ENCODE measurements around the gene SMG9.

Gene SMG9

DNA sequence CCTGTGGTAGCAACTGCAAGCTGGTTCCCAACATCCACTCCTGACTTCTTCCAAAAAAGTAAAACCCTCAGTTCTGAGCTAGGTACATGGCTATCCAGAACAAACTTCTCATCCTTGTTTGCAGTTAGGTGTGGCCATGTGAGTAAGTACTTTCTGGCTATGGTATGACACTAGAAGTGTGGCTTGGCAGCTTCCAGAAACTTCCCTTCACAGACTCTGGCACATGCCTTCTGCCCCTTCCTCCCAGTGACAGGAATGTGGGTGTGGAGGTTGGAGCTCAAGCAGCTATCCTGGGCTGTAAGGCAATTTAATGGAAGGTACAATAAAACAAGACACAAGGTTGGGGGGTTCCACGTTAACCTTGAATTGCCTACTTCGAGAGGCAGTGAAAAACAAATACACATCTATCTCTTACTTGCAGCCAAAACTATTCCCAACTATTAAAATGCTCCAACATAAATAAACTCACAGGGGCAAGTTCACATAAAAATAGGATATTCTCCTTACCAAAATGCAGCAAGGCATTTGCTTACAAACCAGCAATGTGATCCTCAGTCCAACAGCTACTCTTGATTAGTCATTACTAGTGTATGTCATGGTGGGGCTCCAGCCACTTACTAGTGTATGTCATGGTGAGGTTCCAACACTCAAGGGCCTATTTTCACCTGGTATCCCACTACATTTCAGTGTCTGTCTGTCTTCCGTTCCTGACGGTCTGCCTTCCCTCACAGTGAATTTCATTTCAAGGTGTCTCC is 3.1 kb downstream of the SMG9 start:
- no peak for FAIRE-seq

DNA sequence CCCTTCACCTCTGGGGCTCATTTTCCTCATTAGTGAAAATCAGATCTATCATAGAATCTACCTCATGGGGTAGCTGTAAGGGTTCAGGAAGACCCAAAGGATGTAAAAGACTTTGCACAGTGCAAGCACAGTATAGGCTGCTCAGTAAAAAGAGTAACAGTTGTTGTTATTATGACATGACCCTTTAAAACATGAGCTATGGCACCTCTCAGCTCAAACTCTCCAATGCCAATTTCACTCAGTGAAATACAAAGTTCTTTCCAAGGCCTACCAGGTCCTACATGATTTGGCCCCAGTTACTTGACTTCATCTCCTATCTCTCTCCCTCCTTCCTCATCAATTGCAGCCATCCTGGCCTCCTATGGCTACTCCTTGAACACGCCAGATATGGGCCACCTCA is 4.9 kb downstream of the SMG9 start:
- FAIRE-seq = no peak

DNA sequence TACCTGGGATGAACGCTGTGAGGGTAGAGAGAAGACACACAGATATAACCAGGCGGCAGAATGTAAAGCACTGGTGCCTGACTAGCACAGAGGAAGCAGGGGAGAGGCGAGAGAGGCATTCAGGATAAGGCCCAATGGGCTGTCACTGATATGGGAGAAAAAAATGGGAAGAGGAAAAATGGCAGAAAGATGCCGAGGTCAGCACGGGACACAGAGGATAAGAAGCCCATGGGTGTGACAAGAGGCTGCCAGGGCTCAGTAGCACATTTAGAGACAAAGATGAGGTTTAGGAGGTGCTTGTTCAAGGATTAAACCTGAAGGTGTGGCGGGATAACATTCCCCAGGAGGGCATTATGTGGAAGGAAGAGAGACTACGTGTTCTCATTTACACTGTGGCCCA is 5.6 kb downstream of the SMG9 start:
- no peak for FAIRE-seq

DNA sequence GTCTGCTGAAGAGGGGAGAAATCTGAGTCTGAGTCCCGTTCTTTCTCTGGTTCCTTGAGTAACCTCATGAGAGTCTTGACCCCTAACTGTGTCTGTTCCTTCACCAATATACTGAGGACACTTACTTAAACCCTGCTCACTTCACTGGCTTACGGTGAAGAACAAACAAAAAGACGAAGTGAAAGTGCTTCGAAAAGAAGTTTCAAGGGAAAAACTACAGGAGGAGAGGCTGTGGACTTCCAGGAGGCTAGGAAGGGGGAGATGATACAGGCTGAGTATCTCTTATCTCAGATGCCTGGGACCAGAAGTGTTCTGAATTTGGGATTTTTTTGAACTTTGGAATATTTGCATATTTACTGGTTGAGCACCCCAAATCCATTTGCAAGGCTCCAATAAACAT is 6.1 kb downstream of the SMG9 start:
- FAIRE-seq = no peak

DNA sequence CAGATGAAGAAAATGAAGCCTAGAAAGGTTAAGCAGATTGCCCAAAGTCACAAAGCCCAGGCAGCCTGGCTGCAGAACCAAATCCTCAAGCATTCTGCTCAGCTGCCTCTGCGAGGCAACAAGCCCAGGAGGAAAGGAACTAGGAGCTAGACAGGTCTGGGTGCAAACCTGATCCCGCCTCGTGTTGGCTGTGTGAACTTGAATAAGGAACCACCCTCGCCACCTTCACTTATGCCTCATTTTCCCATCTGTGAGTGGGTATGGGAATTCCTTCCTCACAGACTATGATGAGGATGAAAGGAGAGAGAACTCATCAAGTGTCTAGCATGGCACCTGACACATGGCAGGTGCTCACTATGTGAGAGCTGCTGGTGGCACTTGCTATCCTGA is 6.6 kb downstream of the SMG9 start:
- no peak for FAIRE-seq

DNA sequence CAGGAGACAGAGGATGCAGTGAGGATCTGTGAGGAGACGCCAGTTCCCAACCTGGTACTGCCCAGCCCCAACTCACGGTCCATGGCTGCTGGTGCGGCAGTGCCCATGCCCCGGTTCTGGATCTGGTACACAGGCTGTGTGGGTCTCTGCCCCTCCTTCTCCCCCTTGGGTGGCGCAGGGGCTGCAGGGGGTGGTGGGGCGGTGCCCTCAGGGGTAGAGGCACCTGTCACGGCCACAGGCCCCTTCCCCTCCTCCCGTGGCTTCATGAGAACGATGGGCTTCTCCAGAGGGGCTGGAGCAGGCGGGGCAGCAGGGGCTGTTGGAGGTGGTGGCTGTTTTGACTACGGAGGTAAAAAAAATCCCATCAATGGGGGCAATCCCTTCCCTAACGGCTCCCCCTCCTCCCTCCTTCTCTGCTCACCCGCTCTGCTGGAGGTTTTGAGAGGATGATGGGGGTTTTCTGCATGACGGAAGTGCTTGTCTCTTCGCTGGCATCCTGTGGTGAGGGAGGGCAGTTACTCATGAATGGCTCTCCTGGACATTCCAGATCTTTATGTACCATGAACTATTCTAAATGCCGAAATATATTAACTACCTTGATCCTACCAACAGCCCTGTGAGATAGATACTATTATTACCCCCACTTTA is 7.1 kb downstream of the SMG9 start:
- no peak for FAIRE-seq

DNA sequence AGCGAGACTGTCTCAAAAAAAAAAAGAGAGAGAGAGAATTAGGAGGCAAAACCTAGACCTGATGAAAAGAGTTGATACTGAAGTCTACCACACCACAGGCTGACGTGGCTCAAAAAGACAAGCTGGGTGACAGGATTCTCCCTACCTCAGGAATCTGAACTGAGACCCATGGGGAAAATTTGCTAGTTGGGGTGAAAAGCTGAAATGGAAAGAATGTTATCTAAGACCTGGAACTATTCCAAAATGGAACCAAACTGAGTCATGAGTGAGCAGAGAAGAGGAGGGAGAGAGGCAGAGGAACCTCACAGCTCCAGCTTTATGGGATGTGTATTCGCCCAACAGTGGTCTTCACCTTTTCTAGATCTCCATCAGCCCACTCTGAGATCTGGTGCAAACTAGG is 11.7 kb downstream of the SMG9 start:
- no peak for FAIRE-seq

DNA sequence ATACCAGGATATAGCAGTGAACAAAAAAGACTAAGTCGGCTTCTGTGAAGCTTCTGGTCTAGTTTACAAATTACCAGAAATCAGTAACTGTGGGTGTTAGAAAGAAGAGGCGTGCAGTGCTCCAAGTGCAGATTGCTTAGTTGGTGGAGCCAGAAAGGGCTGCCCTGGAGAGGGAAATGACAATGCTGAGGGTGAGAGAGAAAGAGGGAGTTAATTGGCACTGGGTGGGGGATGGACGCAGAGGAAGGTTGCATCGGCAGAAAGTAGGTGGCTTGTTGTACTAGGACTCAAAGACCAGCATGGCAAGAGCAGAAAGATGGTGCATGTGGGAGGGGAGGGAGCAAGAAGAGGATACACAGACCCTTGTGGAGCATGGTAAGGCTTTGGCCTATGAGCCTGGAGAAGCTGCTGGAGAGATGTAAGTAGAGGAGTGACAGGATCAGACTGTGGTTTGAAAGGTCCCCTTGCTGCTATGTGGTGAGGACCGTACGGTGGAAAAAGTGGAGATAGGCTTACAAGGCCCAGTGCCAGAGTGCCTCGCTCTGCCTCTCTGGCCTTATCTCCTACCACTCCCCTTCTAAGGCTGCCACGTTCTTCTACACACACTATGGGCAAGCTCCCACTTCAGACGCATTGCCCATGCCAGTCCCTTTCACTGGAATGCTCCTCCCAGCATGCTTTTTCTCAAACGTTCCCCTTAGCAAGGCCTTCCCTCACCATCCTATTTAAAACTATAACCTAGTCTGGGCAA is 13.5 kb downstream of the SMG9 start:
- FAIRE-seq = no peak

DNA sequence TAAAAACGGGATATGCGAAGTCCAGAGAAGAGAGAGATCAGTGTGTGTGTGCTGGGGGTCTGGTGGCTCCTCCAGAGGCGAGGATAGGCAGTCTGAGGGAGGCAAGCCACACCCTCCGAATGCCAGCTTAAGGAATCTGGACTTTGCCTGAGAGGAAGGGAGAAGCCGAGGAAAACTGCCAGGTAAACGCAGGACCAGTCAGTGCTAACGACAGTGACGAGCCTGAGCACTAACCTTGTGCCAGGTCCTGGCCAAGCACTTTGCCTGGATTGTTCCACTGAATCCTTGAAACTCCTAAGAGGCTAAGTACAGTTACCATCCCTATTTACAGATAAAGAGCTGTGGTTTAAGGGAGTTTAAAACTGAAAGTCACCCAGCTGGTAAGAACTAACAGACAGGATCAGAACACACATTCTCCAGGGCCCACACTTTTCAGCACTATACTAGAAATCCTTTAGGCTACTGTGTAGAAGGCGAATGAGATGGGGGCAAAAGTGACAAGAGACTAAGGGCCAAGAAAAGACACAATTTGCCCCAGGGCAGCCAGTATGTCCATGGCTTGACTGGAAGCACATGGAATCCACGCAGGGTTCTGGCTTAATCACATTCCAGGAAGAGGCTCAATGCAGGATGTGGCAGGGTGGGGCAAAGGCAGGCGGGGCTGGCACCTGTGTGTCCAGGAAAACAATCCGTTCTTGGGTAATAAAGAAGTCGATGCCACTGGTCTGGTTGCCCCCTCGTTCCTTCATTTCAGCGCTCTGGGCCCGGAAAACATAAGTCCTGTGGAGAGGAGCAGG is 15.1 kb downstream of the SMG9 start:
- FAIRE-seq = no peak

DNA sequence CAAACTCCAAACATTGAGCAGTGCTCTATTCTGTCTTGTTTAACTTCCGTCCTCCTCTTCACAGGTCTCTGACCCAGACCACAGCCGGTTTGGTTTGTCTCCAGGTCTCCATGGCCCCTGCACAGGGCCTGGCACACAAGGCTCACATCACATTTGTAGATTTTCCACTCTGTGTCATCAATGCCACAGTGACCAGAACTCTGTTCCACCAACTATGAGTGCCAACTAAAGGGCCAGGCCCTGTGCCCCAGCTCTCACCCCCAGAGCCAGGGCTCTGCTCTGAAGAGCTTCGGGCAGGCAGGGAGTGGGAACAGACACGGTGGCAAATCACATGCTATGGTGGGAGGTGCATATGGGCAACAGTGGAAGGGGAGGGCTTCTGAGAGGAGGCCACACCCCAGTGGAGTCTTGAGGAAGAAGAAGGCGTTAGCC is 16.0 kb downstream of the SMG9 start:
- FAIRE-seq = no peak

DNA sequence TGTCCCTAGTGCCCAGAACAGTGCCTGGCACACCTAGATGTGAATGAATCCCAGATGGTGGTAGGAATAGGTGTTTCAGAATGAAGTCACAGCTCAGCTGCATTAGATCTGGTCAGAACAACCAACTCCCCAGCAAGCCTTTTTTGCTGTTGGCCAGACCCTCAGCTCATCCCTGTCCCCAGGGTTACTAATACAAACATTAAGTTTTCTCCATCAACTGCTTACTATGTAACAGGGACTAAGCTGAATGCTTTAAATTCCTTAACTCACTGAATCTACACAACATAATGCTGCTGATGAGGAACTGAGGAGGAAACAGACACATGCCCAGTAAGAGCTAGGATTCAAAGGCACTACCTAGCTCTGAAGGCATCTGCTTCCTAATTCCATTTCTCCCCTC is 18.8 kb downstream of the SMG9 start:
- FAIRE-seq = no peak

DNA sequence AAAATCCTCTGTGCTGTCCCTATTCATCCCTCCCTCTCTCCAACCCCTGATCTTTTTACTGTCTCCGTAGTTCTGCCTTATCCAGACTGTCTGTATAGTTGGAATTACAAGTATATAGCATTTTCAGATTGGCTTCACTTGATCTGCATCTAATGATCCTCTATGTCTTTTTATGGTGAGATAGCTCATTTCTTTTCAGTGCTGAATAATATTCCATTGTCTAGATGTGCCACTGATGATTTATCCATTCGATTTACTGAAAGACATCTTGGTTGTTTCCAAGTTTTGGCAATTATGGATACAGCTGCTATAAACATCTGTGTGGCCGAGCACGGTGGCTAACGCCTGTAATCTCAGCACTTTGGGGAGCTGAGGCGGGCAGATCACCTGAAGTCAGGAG is 19.7 kb downstream of the SMG9 start:
- no peak for FAIRE-seq

DNA sequence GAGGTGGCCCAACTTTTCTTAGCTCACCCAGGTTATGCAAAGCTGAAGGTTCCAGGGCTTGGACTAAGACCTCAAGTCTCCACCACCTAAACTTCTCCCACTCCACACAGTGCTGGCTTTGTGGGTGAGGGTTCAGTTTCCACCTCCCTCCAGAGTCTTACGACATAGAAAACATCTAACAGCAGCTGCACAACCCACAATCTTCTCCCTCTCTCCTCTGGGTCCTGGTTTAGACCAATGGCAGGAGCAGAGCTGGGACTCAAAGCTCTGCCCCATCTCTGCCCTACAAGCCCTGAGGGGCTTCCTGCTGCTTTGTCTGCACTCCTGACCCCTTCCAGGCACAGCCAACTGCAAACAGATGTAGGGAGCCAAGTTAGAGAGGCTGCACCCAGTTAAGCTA is 22.9 kb downstream of the SMG9 start:
- FAIRE-seq = no peak

DNA sequence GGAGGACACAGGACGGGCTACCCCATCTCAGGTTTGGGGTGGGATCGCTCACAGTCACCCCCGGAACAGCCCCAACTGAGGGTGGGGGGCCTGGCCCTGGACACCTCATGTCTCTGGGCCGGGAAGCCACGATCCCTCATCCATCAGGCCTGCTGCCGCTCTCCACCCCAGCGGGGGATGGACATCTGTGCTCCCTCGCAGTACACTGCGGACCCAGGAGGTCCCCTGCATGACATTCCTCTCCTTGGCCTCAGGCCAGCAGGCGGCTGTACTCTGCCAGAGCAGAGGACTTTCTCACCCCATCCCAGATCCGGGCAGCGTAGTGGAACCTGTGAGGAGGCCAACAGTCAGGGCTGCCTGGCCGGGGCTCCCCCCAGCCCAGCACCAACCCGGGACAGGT is 23.4 kb downstream of the SMG9 start:
- FAIRE-seq = no peak

DNA sequence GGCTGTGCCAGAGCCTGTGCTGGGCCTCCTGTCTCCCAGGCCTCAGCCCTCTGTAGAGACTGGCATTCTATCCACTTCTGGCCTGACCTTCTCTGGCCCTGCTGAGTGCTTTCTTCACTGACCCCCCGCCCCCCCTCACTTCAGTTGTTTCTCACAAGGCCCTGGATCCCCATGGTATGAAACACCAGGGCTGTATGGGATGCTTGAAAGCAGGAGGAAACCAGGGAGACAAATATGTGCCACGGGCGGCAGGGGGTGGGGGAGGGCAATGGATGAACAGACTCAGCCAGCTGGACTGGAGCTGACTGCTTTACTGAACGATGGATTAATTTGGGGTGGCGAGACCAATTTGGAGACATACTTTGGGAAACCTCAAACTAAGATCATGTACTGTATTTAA is 24.8 kb downstream of the SMG9 start:
- FAIRE-seq = no peak

DNA sequence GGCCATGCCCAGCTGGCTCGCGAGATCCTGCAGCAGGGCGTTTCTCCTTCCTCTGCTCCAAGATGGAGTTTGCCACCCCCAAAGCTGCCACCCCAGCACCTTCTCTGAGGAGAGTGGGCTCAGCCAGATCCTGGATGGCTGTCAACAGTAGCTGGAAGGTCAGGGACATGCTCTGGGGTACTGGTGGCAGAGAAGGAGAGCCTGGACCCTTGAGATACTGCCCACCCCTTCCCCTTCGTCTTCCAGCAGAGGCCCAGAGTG is 27.2 kb downstream of the SMG9 start:
- no peak for FAIRE-seq

DNA sequence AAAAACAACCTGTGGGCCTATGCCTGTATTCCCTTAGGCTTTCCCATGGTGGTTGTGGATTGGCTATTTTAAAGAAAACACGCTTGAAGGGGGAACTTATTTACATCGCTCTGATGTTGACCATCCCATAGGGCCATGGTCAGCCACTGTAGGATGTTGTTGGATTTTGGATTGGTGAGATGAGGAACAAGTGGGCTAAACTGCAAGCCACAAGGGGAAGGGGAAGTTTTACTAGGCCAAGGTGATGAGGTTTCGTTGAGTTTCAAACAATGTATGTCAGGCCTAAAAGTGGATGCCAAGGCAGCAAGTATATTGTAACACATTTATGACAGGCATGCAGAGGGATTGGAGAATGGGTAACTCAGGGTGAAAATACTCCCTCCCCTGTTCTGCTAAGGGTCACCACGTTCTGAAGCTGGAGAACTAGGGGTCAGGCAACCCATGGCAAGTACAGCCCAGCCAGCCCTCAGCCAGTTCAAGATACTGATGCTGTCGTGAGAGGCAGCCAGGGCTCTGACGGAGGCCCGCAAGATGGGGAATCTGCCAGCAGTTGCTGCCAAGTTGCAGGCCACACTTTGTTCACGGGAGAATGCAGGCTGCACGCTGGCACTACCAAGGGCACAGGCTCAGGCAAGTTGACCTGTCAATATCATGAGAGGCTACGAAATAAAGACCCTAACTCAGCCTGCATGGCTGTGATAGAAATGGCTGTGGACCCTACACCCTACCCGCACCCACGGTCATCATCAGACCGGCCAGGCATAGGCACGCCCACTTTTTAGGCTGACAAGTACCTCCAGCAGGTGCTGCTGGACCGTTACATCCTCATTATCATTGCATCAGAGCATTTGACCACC is 27.8 kb downstream of the SMG9 start:
- FAIRE-seq = no peak

DNA sequence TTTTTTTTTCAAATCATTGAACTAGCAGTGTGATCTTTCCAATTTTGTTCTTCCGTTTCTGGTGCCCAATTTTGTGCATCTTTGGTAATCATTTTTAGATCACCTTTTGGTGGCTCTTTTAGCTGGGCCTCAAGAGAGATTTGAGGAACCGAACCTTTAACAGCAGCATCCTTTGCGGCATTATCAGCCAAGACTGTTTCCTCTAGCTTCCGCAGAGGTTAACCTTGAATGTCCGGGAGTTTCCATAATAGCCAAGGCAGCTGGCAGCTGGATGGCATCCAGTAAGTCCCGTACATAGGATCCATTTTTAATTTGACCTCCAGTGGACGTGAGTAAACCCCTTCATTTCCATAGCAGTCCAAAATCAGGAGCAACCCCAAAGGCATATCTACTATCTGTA is 29.3 kb downstream of the SMG9 start:
- FAIRE-seq = no peak

DNA sequence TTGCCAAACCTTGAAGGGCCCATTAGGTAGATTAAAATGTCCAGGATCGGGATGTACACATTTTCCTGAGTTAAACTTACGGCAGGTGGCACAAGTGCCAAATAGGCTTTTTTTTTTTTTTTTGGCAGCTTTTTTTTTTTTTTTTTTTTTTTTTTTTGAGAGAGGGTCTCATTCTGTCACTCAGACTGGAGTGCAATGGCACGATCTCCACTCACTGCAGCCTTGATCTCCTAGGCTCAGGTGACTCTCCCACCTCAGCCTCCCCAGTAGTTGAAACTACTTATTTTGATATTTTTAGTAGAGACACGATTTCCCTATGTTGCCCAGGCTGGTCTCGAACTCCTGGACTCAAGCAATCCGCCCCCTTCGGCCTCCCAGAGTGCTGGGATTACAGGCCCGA is 29.9 kb downstream of the SMG9 start:
- FAIRE-seq = no peak

DNA sequence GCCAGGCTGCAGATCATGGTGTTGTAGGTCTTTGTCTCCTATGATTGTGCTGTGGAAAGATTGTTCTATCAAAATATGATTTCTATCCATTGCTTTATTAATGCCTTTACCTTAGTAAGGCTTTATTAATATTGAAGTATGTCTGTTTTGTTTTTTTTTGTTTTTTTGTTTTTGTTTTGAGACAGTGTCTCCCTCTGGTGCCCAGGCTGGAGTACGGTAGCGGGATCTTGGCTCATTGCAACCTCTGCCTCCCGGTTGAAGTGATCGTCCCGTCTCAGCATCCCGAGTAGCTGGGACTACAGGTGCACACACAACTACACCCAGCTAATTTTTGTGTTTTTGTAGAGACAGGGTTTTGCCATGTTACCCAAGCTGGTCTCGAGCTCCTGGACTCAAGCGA is 31.2 kb downstream of the SMG9 start:
- no peak for FAIRE-seq

DNA sequence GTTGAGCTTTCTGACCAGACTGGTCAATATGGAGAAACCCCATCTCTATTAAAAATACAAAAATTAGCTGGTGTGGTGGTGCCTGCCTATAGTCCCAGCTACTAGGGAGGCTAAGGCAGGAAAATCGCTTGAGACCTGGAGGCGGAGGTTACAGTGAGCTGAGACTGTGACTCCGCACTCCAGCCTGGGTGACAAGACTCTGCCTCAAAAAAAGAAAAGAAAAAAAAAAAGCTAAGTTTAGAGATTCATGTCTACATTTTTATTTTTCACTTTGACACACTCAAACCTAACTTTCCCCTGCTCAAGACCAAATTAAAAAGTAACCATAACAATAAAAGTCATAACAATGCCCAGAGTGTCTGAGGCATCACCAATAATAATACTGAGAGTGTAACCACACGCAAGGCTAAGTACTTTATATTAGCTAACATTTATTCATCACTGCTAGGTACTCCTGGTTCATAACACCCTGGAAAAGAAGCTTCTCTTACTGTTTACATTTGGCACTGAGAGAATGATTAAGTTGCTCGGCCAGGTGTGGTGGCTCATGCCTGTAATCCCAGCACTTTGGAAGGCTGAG is 33.2 kb downstream of the SMG9 start:
- FAIRE-seq = no peak

DNA sequence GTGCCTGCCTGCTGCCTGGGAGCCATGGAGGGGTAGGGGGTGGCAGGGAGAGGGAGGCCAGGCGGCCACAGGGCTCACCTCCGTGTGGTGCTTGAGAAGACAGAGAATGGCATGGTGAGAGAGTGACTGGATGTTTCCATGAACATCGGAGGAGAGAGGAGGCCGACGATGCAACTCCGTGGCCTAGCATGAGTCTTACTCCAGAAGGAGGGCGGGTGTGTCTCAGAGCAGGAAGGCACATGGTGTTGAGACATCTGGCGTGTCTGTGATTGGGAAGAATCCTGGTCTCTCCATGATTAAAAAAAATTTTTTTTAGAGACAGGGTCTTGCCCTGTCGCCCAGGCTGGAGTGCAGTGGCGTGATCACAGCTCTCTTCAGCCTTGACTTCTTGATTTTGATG is 33.8 kb downstream of the SMG9 start:
- no peak for FAIRE-seq

Data from colon (tissue), 2 donors.